Stomach smooth muscle (tissue), 2 donors: ENCODE data around the gene DNAJC11.

Experiments used
- H3K27ac ChIP-seq: one replicate; pipeline ENCODE4 v1.7.0; 2013; ENCODE audit warnings: mild to moderate bottlenecking, low read length, inconsistent platforms
- H3K27me3 ChIP-seq, 2 donors: one replicate each; pipeline ENCODE4 v1.7.0; 2013; ENCODE audit warnings: low read length in 2 of 2; ENCODE audit not compliant: insufficient read depth in 2 of 2, control insufficient read depth in 1 of 2
- H3K36me3 ChIP-seq, 2 donors: one replicate each; pipeline ENCODE4 v1.7.0; 2013; ENCODE audit warnings: low read length in 2 of 2; ENCODE audit not compliant: control insufficient read depth in 2 of 2, insufficient read depth in 2 of 2
- H3K4me1 ChIP-seq: one replicate; pipeline ENCODE4 v1.7.0; 2013; ENCODE audit warnings: low read length; ENCODE audit not compliant: control insufficient read depth, insufficient read depth
- H3K4me3 ChIP-seq, 2 donors: one replicate each; pipeline ENCODE4 v1.7.0; 2013; ENCODE audit warnings: low read length in 2 of 2
- H3K9ac ChIP-seq, 2 donors: one replicate each; pipeline ENCODE4 v1.7.0; 2013; ENCODE audit warnings: low read length in 2 of 2, mild to moderate bottlenecking in 1 of 2
- H3K9me3 ChIP-seq, 2 donors: one replicate each; pipeline ENCODE4 v1.7.0; 2013; ENCODE audit warnings: low read length in 2 of 2; ENCODE audit not compliant: control insufficient read depth in 2 of 2
- donor health status: healthy.
- donor health status: Pancreatic carcinoma.

The DNAJC11 gene

GRCh38 chr1:6635161-6635909 is 66.3 kb downstream of the DNAJC11 start:
- H3K4me3 ChIP-seq: no peak overlapping the region
- no peaks in the 10 kb centered on the region for H3K27me3 ChIP-seq
- H3K9me3 ChIP-seq: no peaks in the 10 kb centered on the region
- H3K4me1 ChIP-seq: peaks cover 10% of the 10 kb centered on the region
- H3K27ac ChIP-seq: no peak overlapping the region
- no peak overlapping the region for H3K9ac ChIP-seq
- H3K36me3 ChIP-seq: peaks cover 46 to 56% of the 10 kb centered on the region in 2 donors

- Histone ChIP-seq H3K27me3 (no peaks in the 10 kb centered on the region), H3K9me3 (no peaks in the 10 kb centered on the region), H3K4me3 (no peak overlapping the region), H3K9ac (no peak overlapping the region), H3K27ac (no peak overlapping the region), H3K36me3 (peaks cover 47 to 55% of the 10 kb centered on the region in 2 donors), H3K4me1 (peaks cover 10% of the 10 kb centered on the region)
These were observed 67.1 kb downstream of the DNAJC11 start for GRCh38 chr1:6634371-6635052.

- Histone ChIP-seq H3K27me3 (no peaks in the 10 kb centered on the region), H3K36me3 (peaks cover 62 to 64% of the 10 kb centered on the region in 2 donors), H3K4me3 (no peak overlapping the region), H3K9ac (no peak overlapping the region), H3K4me1 (peaks cover 9% of the 10 kb centered on the region), H3K27ac (no peak overlapping the region), H3K9me3 (no peaks in the 10 kb centered on the region)
These were observed 68.8 kb downstream of the DNAJC11 start for GRCh38 chr1:6632588-6633514.

GRCh38 chr1:6631058-6631457 is 70.6 kb downstream of the DNAJC11 start:
- Histone ChIP-seq H3K9me3 (no peaks in the 10 kb centered on the region), H3K27me3 (no peaks in the 10 kb centered on the region), H3K4me1 (peaks cover 18% of the 10 kb centered on the region), H3K27ac (no peak overlapping the region), H3K4me3 (no peak overlapping the region), H3K36me3 (peaks cover 52 to 58% of the 10 kb centered on the region in 2 donors), H3K9ac (no peak overlapping the region)

- Histone ChIP-seq H3K9ac (no peak overlapping the region), H3K36me3 (peaks cover 44 to 55% of the 10 kb centered on the region in 2 donors)
These were observed 71.6 kb downstream of the DNAJC11 start for GRCh38 chr1:6630027-6630426.

DNA sequence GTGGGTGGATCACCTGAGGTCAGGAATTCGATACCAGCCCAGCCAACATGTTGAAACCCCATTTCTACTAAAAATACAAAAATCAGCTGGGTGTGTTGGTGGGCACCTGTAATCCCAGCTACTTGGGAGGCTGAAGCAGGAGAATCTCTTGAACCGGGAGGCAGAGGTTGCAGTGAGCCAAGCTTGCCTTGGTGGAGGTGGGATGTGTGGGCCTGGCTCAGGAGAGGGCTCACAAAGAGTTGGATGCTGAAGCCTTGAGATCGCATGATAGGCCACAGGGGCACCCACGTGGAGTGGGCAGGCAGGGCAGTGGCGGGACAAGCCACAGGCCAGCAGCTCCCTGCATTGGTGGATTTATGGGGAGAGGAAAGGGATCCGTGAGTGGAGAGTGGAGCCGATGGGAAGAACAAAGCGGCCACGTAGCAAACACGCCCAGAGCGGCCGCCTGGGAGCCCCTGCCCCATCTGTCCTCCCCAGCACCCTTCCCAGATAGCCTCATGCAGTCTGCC is 72.6 kb downstream of the DNAJC11 start:
- no peak overlapping the region for H3K27ac ChIP-seq
- H3K9me3 ChIP-seq: no peaks in the 10 kb centered on the region
- H3K9ac ChIP-seq: no peak overlapping the region
- H3K27me3 ChIP-seq: no peaks in the 10 kb centered on the region
- H3K4me3 ChIP-seq: no peak overlapping the region
- peaks cover 42 to 46% of the 10 kb centered on the region in 2 donors for H3K36me3 ChIP-seq
- H3K4me1 ChIP-seq: peaks cover 22% of the 10 kb centered on the region

More at GRCh38 chr1:6630027-6630426, 71.6 kb downstream of the DNAJC11 start:
- no peak overlapping the region for H3K27ac ChIP-seq
- no peak overlapping the region for H3K4me3 ChIP-seq
- H3K9me3 ChIP-seq: no peaks in the 10 kb centered on the region
- no peaks in the 10 kb centered on the region for H3K27me3 ChIP-seq
- peaks cover 19% of the 10 kb centered on the region for H3K4me1 ChIP-seq

- H3K36me3 ChIP-seq: peaks cover 40 to 41% of the 10 kb centered on the region in 2 donors
These were observed 73.6 kb downstream of the DNAJC11 start for GRCh38 chr1:6627841-6628545.

GRCh38 chr1:6627031-6627430 is 74.6 kb downstream of the DNAJC11 start:
- Histone ChIP-seq H3K9ac (no peak overlapping the region), H3K4me3 (no peak overlapping the region), H3K27me3 (no peaks in the 10 kb centered on the region), H3K27ac (no peak overlapping the region), H3K36me3 (peaks cover 32 to 36% of the 10 kb centered on the region in 2 donors), H3K9me3 (no peaks in the 10 kb centered on the region), H3K4me1 (peaks cover 22% of the 10 kb centered on the region)

More at GRCh38 chr1:6627841-6628545, 73.6 kb downstream of the DNAJC11 start:
- H3K9ac ChIP-seq: no peak overlapping the region
- H3K27me3 ChIP-seq: no peaks in the 10 kb centered on the region
- H3K4me1 ChIP-seq: peaks cover 22% of the 10 kb centered on the region
- H3K27ac ChIP-seq: no peak overlapping the region
- H3K9me3 ChIP-seq: no peaks in the 10 kb centered on the region
- H3K4me3 ChIP-seq: no peak overlapping the region

GRCh38 chr1:6625584-6626149 is 75.9 kb downstream of the DNAJC11 start:
- peak overlapping the region; percentile 83 for H3K27ac ChIP-seq
- peak overlapping the region; percentile 78 to 79 for H3K9ac ChIP-seq
- H3K4me1 ChIP-seq: peaks cover 22% of the 10 kb centered on the region
- H3K4me3 ChIP-seq: peak overlapping the region; percentile 56 to 81
- H3K27me3 ChIP-seq: no peaks in the 10 kb centered on the region
- peaks cover 39 to 44% of the 10 kb centered on the region in 2 donors for H3K36me3 ChIP-seq
- no peaks in the 10 kb centered on the region for H3K9me3 ChIP-seq
